Testis (tissue), 3 donors: ENCODE measurements around the gene TBX4. TPM values are rescaled to one million over a fixed set of nuclear protein-coding genes. Genes with fewer than 3 reads are reported as not detected.

Source experiments
- DNase-seq: peaks from one replicate; pipeline ENCODE4 v3.0.0-alpha.2; 2019
- H3K27ac ChIP-seq, 2 donors: fragments of 200-600 bp; sonication (generic); one replicate each; pipeline ENCODE4 v1.5.1; 2019
- H3K27me3 ChIP-seq: fragments of 200-600 bp; sonication (generic); one replicate; pipeline ENCODE4 v1.5.1; 2019
- H3K36me3 ChIP-seq: fragments of 200-600 bp; sonication (generic); one replicate; pipeline ENCODE4 v1.5.1; 2017; ENCODE audit warnings: low read depth; ENCODE audit errors: missing control alignments
- H3K4me1 ChIP-seq: fragments of 200-600 bp; sonication (generic); one replicate; pipeline ENCODE4 v1.5.1; 2019
- H3K4me3 ChIP-seq, 2 donors: fragments of 200-600 bp; sonication (generic); one replicate each; pipeline ENCODE4 v1.5.1; 2017 to 2019
- H3K9me3 ChIP-seq: fragments of 200-600 bp; sonication (generic); one replicate; pipeline ENCODE4 v1.5.1; 2017
- POLR2A ChIP-seq: fragments of 450-650 bp; IDR thresholded peaks from one replicate; pipeline ENCODE4 v1.6.1; 2017; ENCODE audit warnings: antibody characterized with exemption, mild to moderate bottlenecking, moderate library complexity
- WGBS, 2 donors: methylation state at CpG; one replicate each; pipeline ENCODE4 v1.1.5; 2018; 5-methylcytosine and 5-hydroxymethylcytosine counted together
- intact Hi-C: fragments of 100-400 bp; cut with DNase I; formaldehyde crosslinking; loops from one replicate; pipeline ENCODE4 v1.15.1; 2023; ENCODE audit warnings: low total_unique reads
- polyA plus RNA-seq: library from polyadenylated mRNA; stranded (reverse); fragments of 350-450 nt; fragmentation: Illumina TruSeq; extraction: RNeasy Lipid Tissue Mini Kit (QIAGEN cat#74804); gene quantifications from one replicate; pipeline ENCODE4 v1.2.3, GENCODE V29; 2014; ENCODE audit warnings: low read depth, low replicate concordance; ENCODE audit not compliant: insufficient read depth
- total RNA-seq, 2 donors: library from RNA; depleted of rRNA; stranded (reverse); fragments of >200 nt; gene quantifications; one replicate each; pipeline ENCODE4 v1.2.3, GENCODE V29; 2016
- TF ChIP-seq, protein P1 (sequence below), 3 experiments: fragments of 450-650 bp in 2 of 3; fragments of 200-600 bp in 1 of 3; sonication (generic) in 1 of 3; IDR thresholded peaks; one replicate each; pipeline ENCODE4 v1.5.1; 2016 to 2019; ENCODE audit warnings: antibody characterized with exemption in 3 of 3, mild to moderate bottlenecking in 2 of 3, moderate library complexity in 1 of 3

Gene TBX4
- total and polyA plus RNA-seq, 3 donors from 2014 or later: 1.5 to 3.2 (median 1.7) TPM

DNA sequence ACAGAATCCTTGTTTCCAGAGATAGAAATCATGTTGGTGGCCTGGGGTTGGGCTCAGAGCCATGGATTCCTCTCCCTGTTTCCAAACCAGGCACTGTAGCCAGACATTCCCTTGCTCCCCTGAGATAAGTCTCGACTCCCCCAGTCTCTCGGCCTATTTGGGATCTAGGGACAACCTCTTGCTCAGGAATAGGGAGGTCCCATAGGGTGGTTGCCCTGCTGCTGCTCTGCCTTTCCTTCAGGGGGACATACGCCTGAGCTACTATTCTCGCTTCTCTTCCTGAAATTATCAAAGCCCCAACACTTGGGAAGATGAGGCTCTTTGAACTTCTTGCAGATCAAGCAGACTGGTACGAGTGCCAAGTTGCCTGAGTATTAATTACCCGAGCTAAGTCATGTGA is 58.0 kb downstream of the TBX4 start:
- no peak for DNase-seq
- Histone ChIP-seq H3K27ac (no peak overlapping the region), H3K27me3 (no peaks in the 10 kb centered on the region), H3K4me3 (no peak overlapping the region), H3K9me3 (no peaks in the 10 kb centered on the region), H3K4me1 (no peaks in the 10 kb centered on the region), H3K36me3 (no peaks in the 10 kb centered on the region)
- TF ChIP-seq POLR2A: no peak
- TF ChIP-seq, protein P1, sequence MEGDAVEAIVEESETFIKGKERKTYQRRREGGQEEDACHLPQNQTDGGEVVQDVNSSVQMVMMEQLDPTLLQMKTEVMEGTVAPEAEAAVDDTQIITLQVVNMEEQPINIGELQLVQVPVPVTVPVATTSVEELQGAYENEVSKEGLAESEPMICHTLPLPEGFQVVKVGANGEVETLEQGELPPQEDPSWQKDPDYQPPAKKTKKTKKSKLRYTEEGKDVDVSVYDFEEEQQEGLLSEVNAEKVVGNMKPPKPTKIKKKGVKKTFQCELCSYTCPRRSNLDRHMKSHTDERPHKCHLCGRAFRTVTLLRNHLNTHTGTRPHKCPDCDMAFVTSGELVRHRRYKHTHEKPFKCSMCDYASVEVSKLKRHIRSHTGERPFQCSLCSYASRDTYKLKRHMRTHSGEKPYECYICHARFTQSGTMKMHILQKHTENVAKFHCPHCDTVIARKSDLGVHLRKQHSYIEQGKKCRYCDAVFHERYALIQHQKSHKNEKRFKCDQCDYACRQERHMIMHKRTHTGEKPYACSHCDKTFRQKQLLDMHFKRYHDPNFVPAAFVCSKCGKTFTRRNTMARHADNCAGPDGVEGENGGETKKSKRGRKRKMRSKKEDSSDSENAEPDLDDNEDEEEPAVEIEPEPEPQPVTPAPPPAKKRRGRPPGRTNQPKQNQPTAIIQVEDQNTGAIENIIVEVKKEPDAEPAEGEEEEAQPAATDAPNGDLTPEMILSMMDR (IDR thresholded peaks at IDR 0.05): no peak
- 82 to 88% methylated on average over 6 of the region's 6 CpGs for WGBS, 2 donors
- intact Hi-C loops: no loop called here

DNA sequence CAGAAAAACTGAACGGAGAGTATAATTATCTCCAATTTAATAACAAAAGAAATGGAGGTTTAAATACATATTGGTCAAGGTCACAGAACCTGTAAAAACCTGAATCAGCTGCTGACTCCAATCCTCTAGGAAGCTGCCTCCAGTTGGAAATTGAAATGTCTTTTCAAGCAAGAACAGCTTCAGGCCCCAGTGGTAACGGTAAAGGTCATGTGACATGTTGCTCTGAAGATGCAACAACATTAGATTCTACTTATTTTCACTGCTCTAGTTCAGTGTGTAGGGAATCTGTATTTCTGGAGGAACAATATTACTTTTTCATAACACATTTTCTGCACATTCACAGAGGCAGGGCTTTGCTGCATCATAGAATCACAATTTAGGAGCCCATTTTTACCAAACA is 58.8 kb downstream of the TBX4 start:
- DNase-seq: no peak

DNA sequence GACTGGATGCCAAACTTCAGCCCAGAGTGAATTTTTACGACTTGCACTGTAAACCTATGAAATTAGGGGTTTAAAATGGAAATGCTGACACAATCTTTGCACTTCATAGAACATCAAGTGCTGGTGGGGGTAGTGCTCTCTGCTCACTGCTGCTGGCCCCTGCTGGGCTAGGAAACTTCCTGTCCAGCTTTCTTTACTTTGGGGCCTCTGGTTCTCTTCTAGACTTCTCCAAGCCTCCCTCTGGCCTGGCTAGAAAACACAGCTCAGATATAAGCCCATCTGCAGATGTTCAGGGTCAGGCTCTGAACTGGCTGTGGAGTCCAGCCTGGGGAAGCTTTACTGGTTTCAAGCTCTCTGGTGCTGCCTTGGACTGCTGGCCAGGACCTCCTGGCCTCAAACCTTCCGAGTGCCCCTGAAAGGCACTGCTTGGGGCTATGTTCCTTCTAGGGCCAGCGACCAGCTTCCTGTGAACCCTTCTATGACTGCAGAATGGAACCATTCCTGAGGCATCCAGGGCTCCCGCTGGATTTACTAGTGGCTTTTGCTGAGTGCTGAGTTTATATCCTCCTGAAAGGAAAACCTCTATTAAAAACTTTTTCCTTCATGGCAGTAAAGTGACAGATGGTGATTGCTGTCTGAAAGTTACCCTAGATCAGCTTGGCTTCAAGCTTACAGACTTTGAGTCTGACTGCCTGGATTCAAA is 59.4 kb downstream of the TBX4 start:
- no peaks in the 10 kb centered on the region for H3K4me1 ChIP-seq
- H3K27me3 ChIP-seq: no peaks in the 10 kb centered on the region
- intact Hi-C loops: no loop called here
- no peak overlapping the region for H3K4me3 ChIP-seq
- H3K27ac ChIP-seq: no peak overlapping the region
- WGBS, 2 donors: 65 to 71% methylated on average over 4 of the region's 4 CpGs
- H3K36me3 ChIP-seq: no peaks in the 10 kb centered on the region
- TF ChIP-seq, protein P1 (IDR thresholded peaks at IDR 0.05): no peak
- no peak for TF ChIP-seq POLR2A
- no peaks in the 10 kb centered on the region for H3K9me3 ChIP-seq
- no peak for DNase-seq

More for the DNA sequence above, 58.8 kb downstream of the TBX4 start:
- Histone ChIP-seq H3K4me3 (no peak overlapping the region), H3K9me3 (no peaks in the 10 kb centered on the region), H3K36me3 (no peaks in the 10 kb centered on the region), H3K4me1 (no peaks in the 10 kb centered on the region), H3K27me3 (no peaks in the 10 kb centered on the region), H3K27ac (no peak overlapping the region)
- intact Hi-C loops: no loop called here
- TF ChIP-seq POLR2A: no peak
- TF ChIP-seq, protein P1 (IDR thresholded peaks at IDR 0.05): no peak
- WGBS, 2 donors: 57 to 67% methylated on average over 2 of the region's 2 CpGs

GRCh38 chr17:61514491-61514890 is 62.3 kb downstream of the TBX4 start:
- H3K27ac ChIP-seq: no peak overlapping the region
- no peak overlapping the region for H3K4me3 ChIP-seq
- DNase-seq: no peak
- no peaks in the 10 kb centered on the region for H3K9me3 ChIP-seq
- no peaks in the 10 kb centered on the region for H3K27me3 ChIP-seq
- WGBS, 2 donors: 40 to 61% methylated on average over 4 of the region's 4 CpGs
- no peaks in the 10 kb centered on the region for H3K36me3 ChIP-seq
- TF ChIP-seq, protein P1 (IDR thresholded peaks at IDR 0.05): no peak
- TF ChIP-seq POLR2A: no peak
- intact Hi-C loops: no loop called here
- H3K4me1 ChIP-seq: no peaks in the 10 kb centered on the region

DNA sequence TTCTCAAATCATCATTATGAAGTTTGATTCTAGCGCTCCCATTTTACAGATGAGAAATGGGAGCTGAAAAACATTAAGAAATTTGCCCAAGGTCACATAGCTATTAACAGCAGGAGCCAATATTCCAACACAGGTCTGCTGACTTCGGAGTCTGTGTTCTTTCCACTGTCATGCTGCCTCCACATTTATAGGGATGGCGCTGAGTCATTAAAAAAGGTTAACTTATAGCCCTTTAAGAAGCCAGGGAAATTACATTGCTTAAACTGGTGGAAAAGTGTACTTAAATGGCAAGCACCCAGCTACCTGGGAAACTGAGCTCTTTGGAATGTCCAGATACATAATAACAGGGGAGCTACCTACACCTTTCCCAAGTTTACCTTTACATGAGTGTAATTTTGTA is 65.0 kb downstream of the TBX4 start:
- Histone ChIP-seq H3K9me3 (no peaks in the 10 kb centered on the region), H3K4me1 (no peaks in the 10 kb centered on the region), H3K36me3 (no peaks in the 10 kb centered on the region), H3K4me3 (no peak overlapping the region), H3K27me3 (no peaks in the 10 kb centered on the region), H3K27ac (no peak overlapping the region)
- whole genome bisulfite sequencing, 2 donors: 90 to 92% methylated on average over 3 of the region's 3 CpGs
- TF ChIP-seq, protein P1 (IDR thresholded peaks at IDR 0.05): no peak
- no peak for TF ChIP-seq POLR2A
- DNase-seq: no peak
- intact Hi-C loops: no loop called here
